IMR-90 (cell line): ENCODE results near the gene GLRX3. TPM values are rescaled to one million over a fixed set of nuclear protein-coding genes. Genes with fewer than 3 reads are reported as not detected.

ENCODE experiments used
- ATAC-seq: fragments of 200-7000 bp; cut with Tn5 transposase; 2 replicates; pipeline ENCODE4 v1.9.1; 2020; ENCODE audit warnings: low read depth, mild to moderate bottlenecking, moderate library complexity
- BruUV-seq: library from RNA; stranded (reverse); fragments of 400-500 nt; replicated peaks from 2 replicates; lab custom pipeline; 2021; lab: Mats Ljungman, UMichigan
- CTCF ChIA-PET: fragments of 300-600 bp; formaldehyde crosslinking; extraction: SDS; loops from one replicate; lab custom pipeline; 2021; ENCODE audit warnings: antibody characterized with exemption; lab: Yijun Ruan, JAX
- POLR2A ChIA-PET: fragments of 300-600 bp; sonication (Branson Sonifier 250); formaldehyde crosslinking; loops from one replicate; lab custom pipeline; 2022; ENCODE audit warnings: antibody characterized with exemption; ENCODE audit not compliant: unreplicated experiment; lab: Charles Lee
- DNase-seq: peaks from one replicate; pipeline ENCODE4 v3.0.0; 2013
- H2AFZ ChIP-seq: replicated peaks from 2 replicates; pipeline ENCODE3; 2013; ENCODE audit warnings: low read length, mild to moderate bottlenecking; ENCODE audit not compliant: poor library complexity
- H2AK5ac ChIP-seq: 2 replicates; pipeline ENCODE4 v1.6.1; 2013; ENCODE audit warnings: low read depth, low read length, inconsistent platforms
- H2AK9ac ChIP-seq: replicated peaks from 2 replicates; pipeline ENCODE3; 2013; ENCODE audit warnings: mild to moderate bottlenecking, low read depth, low read length, moderate library complexity; ENCODE audit not compliant: poor library complexity
- H2BK120ac ChIP-seq: 2 replicates; pipeline ENCODE4 v1.6.1; 2013; ENCODE audit warnings: low read depth, low read length, inconsistent platforms
- H2BK15ac ChIP-seq: 3 replicates; pipeline ENCODE4 v1.6.1; 2013; ENCODE audit warnings: low read depth, low read length, inconsistent platforms
- H2BK20ac ChIP-seq: 2 replicates; pipeline ENCODE4 v1.6.1; 2013; ENCODE audit warnings: low read depth, mild to moderate bottlenecking, inconsistent platforms, low read length, moderate library complexity
- H2BK5ac ChIP-seq: 2 replicates; pipeline ENCODE4 v1.6.1; 2013; ENCODE audit warnings: mild to moderate bottlenecking, low read depth, low read length, inconsistent platforms; ENCODE audit not compliant: poor library complexity, severe bottlenecking
- H3K14ac ChIP-seq: replicated peaks from 2 replicates; pipeline ENCODE4 v1.6.1; 2013; ENCODE audit warnings: low read depth, low read length, inconsistent platforms
- H3K18ac ChIP-seq: 2 replicates; pipeline ENCODE4 v1.6.1; 2013; ENCODE audit warnings: low read depth, low read length, control low read depth
- H3K23ac ChIP-seq: 2 replicates; pipeline ENCODE4 v1.6.1; 2013; ENCODE audit warnings: low read depth, low read length, inconsistent platforms
- H3K27ac ChIP-seq: 2 replicates; pipeline ENCODE4 v1.5.1; 2013; ENCODE audit warnings: mild to moderate bottlenecking, control low read depth, low read length; ENCODE audit not compliant: insufficient read depth
- H3K27me3 ChIP-seq: 2 replicates; pipeline ENCODE4 v1.6.1; 2013; ENCODE audit warnings: low read length; ENCODE audit not compliant: control insufficient read depth, insufficient read depth
- H3K36me3 ChIP-seq: 2 replicates; pipeline ENCODE4 v1.6.1; 2013; ENCODE audit warnings: low read length, mixed read lengths; ENCODE audit not compliant: control insufficient read depth, insufficient read depth
- H3K4ac ChIP-seq: 2 replicates; pipeline ENCODE4 v1.6.1; 2013; ENCODE audit warnings: low read depth, low read length, inconsistent platforms
- H3K4me1 ChIP-seq: 2 replicates; pipeline ENCODE4 v1.6.1; 2013; ENCODE audit warnings: low read length, mixed read lengths; ENCODE audit not compliant: control insufficient read depth, insufficient read depth
- H3K4me2 ChIP-seq: 2 replicates; pipeline ENCODE4 v1.6.1; 2013; ENCODE audit warnings: low read depth, mild to moderate bottlenecking, control low read depth, low read length, moderate library complexity
- H3K4me3 ChIP-seq: 2 replicates; pipeline ENCODE4 v1.5.1; 2013; ENCODE audit warnings: low read depth, mild to moderate bottlenecking, control low read depth, low read length, moderate library complexity; ENCODE audit not compliant: insufficient read depth
- H3K56ac ChIP-seq: 2 replicates; pipeline ENCODE4 v1.6.1; 2013; ENCODE audit warnings: low read length, inconsistent platforms; ENCODE audit not compliant: insufficient read depth; ENCODE audit errors: extremely low read depth
- H3K79me1 ChIP-seq, 2 experiments: 2 replicates each; pipeline ENCODE4 v1.6.1; 2013; ENCODE audit warnings: low read length in 2 of 2, inconsistent platforms in 1 of 2, low read depth in 1 of 2
- H3K9ac ChIP-seq: 2 replicates; pipeline ENCODE4 v1.6.1; 2013; ENCODE audit warnings: low read depth, low read length, control low read depth
- H3K9me1 ChIP-seq: 2 replicates; pipeline ENCODE4 v1.6.1; 2013; ENCODE audit warnings: low read length, inconsistent platforms; ENCODE audit not compliant: insufficient read depth
- H3K9me3 ChIP-seq: 2 replicates; pipeline ENCODE4 v1.6.1; 2013; ENCODE audit warnings: low read length; ENCODE audit not compliant: control insufficient read depth, insufficient read depth
- H4K20me1 ChIP-seq: 2 replicates; pipeline ENCODE4 v1.6.1; 2013; ENCODE audit warnings: low read length, inconsistent platforms; ENCODE audit not compliant: insufficient read depth
- H4K5ac ChIP-seq: 2 replicates; pipeline ENCODE4 v1.6.1; 2013; ENCODE audit warnings: mild to moderate bottlenecking, low read depth, low read length, control low read depth
- H4K8ac ChIP-seq, 2 experiments: 2 replicates each; pipeline ENCODE4 v1.6.1; 2013; ENCODE audit warnings: low read depth in 2 of 2, low read length in 2 of 2, control low read depth in 1 of 2, inconsistent platforms in 1 of 2
- H4K91ac ChIP-seq: 2 replicates; pipeline ENCODE4 v1.6.1; 2013; ENCODE audit warnings: low read depth, low read length, inconsistent platforms; ENCODE audit not compliant: insufficient read depth
- BHLHE40 ChIP-seq: fragments of 150-350 bp; IDR thresholded peaks from 2 replicates; pipeline ENCODE4 v1.6.1; 2016; ENCODE audit warnings: mild to moderate bottlenecking, low read depth, low read length
- CEBPB ChIP-seq: IDR thresholded peaks from 2 replicates; pipeline ENCODE4 v1.6.1; 2012; ENCODE audit warnings: low read depth, low read length, improper control_type of control experiment
- CHD1 ChIP-seq: IDR thresholded peaks from 2 replicates; pipeline ENCODE4 v1.6.1; 2012; ENCODE audit warnings: low read depth, low read length, improper control_type of control experiment
- CTCF ChIP-seq: conservative IDR thresholded peaks from 2 replicates; pipeline ENCODE4 v1.5.1; 2012; ENCODE audit warnings: mild to moderate bottlenecking, low read depth, low read length, improper control_type of control experiment
- ELK1 ChIP-seq: fragments of 150-350 bp; IDR thresholded peaks from 2 replicates; pipeline ENCODE4 v1.6.1; 2016; ENCODE audit warnings: low read depth, mild to moderate bottlenecking, low read length, moderate library complexity, borderline replicate concordance
- FOS ChIP-seq: fragments of 150-350 bp; IDR thresholded peaks from 2 replicates; pipeline ENCODE4 v1.6.1; 2016; ENCODE audit warnings: low read depth, low read length
- MAFK ChIP-seq: IDR thresholded peaks from 2 replicates; pipeline ENCODE4 v1.6.1; 2012; ENCODE audit warnings: low read depth, low read length, improper control_type of control experiment
- MAZ ChIP-seq: IDR thresholded peaks from 2 replicates; pipeline ENCODE4 v1.6.1; 2012; ENCODE audit warnings: low read depth, mild to moderate bottlenecking, low read length, improper control_type of control experiment, moderate library complexity, borderline replicate concordance
- MXI1 ChIP-seq: IDR thresholded peaks from 2 replicates; pipeline ENCODE4 v1.6.1; 2012; ENCODE audit warnings: low read depth, mild to moderate bottlenecking, low read length, moderate library complexity, borderline replicate concordance
- NFE2L2 ChIP-seq: fragments of 150-350 bp; IDR thresholded peaks from 2 replicates; pipeline ENCODE4 v1.6.1; 2016; ENCODE audit warnings: low read depth, mild to moderate bottlenecking, low read length
- POLR2A ChIP-seq: IDR thresholded peaks from 2 replicates; pipeline ENCODE4 v1.6.1; 2012; ENCODE audit warnings: mild to moderate bottlenecking, low read depth, low read length
- RAD21 ChIP-seq: IDR thresholded peaks from 2 replicates; pipeline ENCODE4 v1.6.1; 2012; ENCODE audit warnings: low read length, improper control_type of control experiment
- RCOR1 ChIP-seq: IDR thresholded peaks from 2 replicates; pipeline ENCODE4 v1.6.1; 2012; ENCODE audit warnings: mild to moderate bottlenecking, low read length, improper control_type of control experiment; ENCODE audit not compliant: insufficient replicate concordance
- RFX5 ChIP-seq: IDR thresholded peaks from 2 replicates; pipeline ENCODE4 v1.8.0; 2012; ENCODE audit warnings: low read depth, mild to moderate bottlenecking, low read length, moderate library complexity
- SMC3 ChIP-seq: fragments of 150-350 bp; IDR thresholded peaks from 2 replicates; pipeline ENCODE4 v1.6.1; 2016; ENCODE audit warnings: low read depth, mild to moderate bottlenecking, antibody characterized with exemption, low read length, moderate library complexity
- USF2 ChIP-seq: fragments of 150-350 bp; IDR thresholded peaks from 2 replicates; pipeline ENCODE4 v1.6.1; 2017; ENCODE audit warnings: mild to moderate bottlenecking, antibody characterized with exemption, low read length, low read depth
- WGBS, 2 experiments: methylation state at CpG; one replicate each; pipeline versions ENCODE4 v1.1.5 to v1.1.7; 2013; ENCODE audit warnings: missing lambda C conversion rate in 2 of 2; ENCODE audit not compliant: insufficient read length in 1 of 2; ENCODE audit errors: extremely low coverage in 2 of 2; 5-methylcytosine and 5-hydroxymethylcytosine counted together
- dilution Hi-C: fragments of 300-500 bp; cut with HindIII; formaldehyde crosslinking; loops from one replicate; pipeline ENCODE4 v1.14.3; 2018; ENCODE audit warnings: low sequenced_read_pairs; ENCODE audit not compliant: unreplicated experiment
- in situ Hi-C: fragments of 300-500 bp; cut with MboI; formaldehyde crosslinking; loops from 3 replicates; pipeline ENCODE4 v1.14.3; 2019; ENCODE audit warnings: low sequenced_read_pairs, inconsistent platforms, mixed read lengths
- intact Hi-C: fragments of 100-400 bp; cut with micrococcal nuclease; formaldehyde crosslinking; loops from 2 replicates; pipeline ENCODE4 v1.10.0; 2022
- polyA plus RNA-seq, 3 experiments: library from polyadenylated mRNA; depleted of rRNA; stranded (reverse); fragments of >200 nt; gene quantifications; 2 replicates each; pipeline ENCODE4 v1.2.3, GENCODE V29; 2012; ENCODE audit warnings: low replicate concordance in 1 of 3
- total RNA-seq: library from RNA; depleted of rRNA; stranded (reverse); fragments of >200 nt; gene quantifications from 2 replicates; pipeline ENCODE4 v1.2.3, GENCODE V29; 2012

GLRX3 gene
- total and polyA plus RNA-seq, 2 of the 4 experiments (the other 2 are of a cell fraction): 78.7 to 81.7 TPM

- intact Hi-C loops: loop anchor here (5.0 kb wide), 1 partner anchor 1578 kb away; no protein-coding TSS in a partner anchor
- no TSS peak for BruUV-seq
- Histone ChIP-seq H4K20me1 (no peaks in the 10 kb centered on the region), H3K27ac (no peak overlapping the region), H4K5ac (no peak overlapping the region), H3K4me1 (no peaks in the 10 kb centered on the region), H2BK120ac (no peak overlapping the region), H2AK5ac (no peak overlapping the region), H3K18ac (no peak overlapping the region), H3K27me3 (no peaks in the 10 kb centered on the region; the same call in 1 of the 2 replicates), H3K9me1 (no peaks in the 10 kb centered on the region), H3K23ac (no peak overlapping the region), H3K79me1 (no peaks in the 10 kb centered on the region), H2AFZ (no peak overlapping the region), H2AK9ac (no peak overlapping the region), H2BK5ac (no peak overlapping the region), H2BK20ac (no peak overlapping the region), H3K9me3 (peaks cover 4% of the 10 kb centered on the region; the same call in 1 of the 2 replicates), H3K4me2 (no peak overlapping the region), H3K4ac (no peak overlapping the region), H3K14ac (no peak overlapping the region), H3K56ac (no peak overlapping the region), H4K8ac (no peak overlapping the region), H3K4me3 (no peak overlapping the region), H2BK15ac (no peak overlapping the region), H3K9ac (no peak overlapping the region), H4K91ac (no peak overlapping the region), H3K36me3 (no peaks in the 10 kb centered on the region)
- in situ Hi-C loops: no loop called here
- ChIA-PET CTCF (no interaction called here), POLR2A (no interaction called here)
- DNase-seq (no peak), ATAC-seq (no peak)
- dilution Hi-C loops: no loop called here
- no CpG with 5 or more reads among the region's 3 CpGs for WGBS, 2 experiments
- no peak for TF ChIP-seq FOS
- no peak for TF ChIP-seq BHLHE40
- TF ChIP-seq CTCF: no peak
- no peak for TF ChIP-seq RFX5
- no peak for TF ChIP-seq MXI1
- TF ChIP-seq MAFK: no peak
- TF ChIP-seq POLR2A: no peak
- no peak for TF ChIP-seq MAZ
- no peak for TF ChIP-seq CEBPB
- no peak for TF ChIP-seq CHD1
- no peak for TF ChIP-seq ELK1
- TF ChIP-seq USF2: no peak
- no peak for TF ChIP-seq SMC3
- TF ChIP-seq NFE2L2: no peak
- TF ChIP-seq RAD21: no peak
- no peak for TF ChIP-seq RCOR1
Observed at GRCh38 chr10:130208807-130209206, 72.6 kb downstream of the GLRX3 start.
